ENCODE data around the gene ANKRD27.
"Not testable (repeated sequence)": the region's sequence is repeated elsewhere in the genome, so short reads cannot be mapped to it uniquely, and the experiment has no call there.

Gene ANKRD27

GRCh38 chr19:32594021-32594420, 81.0 kb downstream of the ANKRD27 start:
- Histone ChIP-seq H3K9me3 (ENCODE audit: control insufficient read depth, insufficient read depth, low read depth, low read length) (no peaks in the 10 kb centered on the region), H3K36me3 (ENCODE audit: control insufficient read depth in 2 of 2, insufficient read depth in 1 of 2, low read length in 2 of 2) (peaks cover 53 to 58% of the 10 kb centered on the region in 2 experiments), H3K4me1 (ENCODE audit: control insufficient read depth, insufficient read depth, low read length) (no peaks in the 10 kb centered on the region), H3K27ac (ENCODE audit: extremely low read depth, low read depth, low read length) (no peak overlapping the region), H3K4me3 (ENCODE audit: low read depth, low read length) (no peak overlapping the region)
- POLR2A ChIA-PET: no interaction called here
- CTCF ChIA-PET: interaction anchor here (0.9 to 1.0 kb wide), 2 partner anchors 26 to 236 kb away, joined by 3 to 4 read pairs; no protein-coding TSS in a partner anchor
- TF ChIP-seq SP2 (tag by site-specific recombination; IDR thresholded peaks at IDR 0.05) (no peak), ZNF324 (tag by site-specific recombination; IDR thresholded peaks at IDR 0.05) (no peak), ZNF624 (tag by site-specific recombination; IDR thresholded peaks at IDR 0.05) (no peak), ZBTB21 (tag by site-specific recombination; IDR thresholded peaks at IDR 0.05) (no peak), PRDM2 (tag by site-specific recombination; IDR thresholded peaks at IDR 0.05; ENCODE audit: borderline replicate concordance) (no peak), ZNF610 (tag by site-specific recombination; IDR thresholded peaks at IDR 0.05; ENCODE audit: borderline replicate concordance) (no peak)
- TF ChIP-seq, protein P1, sequence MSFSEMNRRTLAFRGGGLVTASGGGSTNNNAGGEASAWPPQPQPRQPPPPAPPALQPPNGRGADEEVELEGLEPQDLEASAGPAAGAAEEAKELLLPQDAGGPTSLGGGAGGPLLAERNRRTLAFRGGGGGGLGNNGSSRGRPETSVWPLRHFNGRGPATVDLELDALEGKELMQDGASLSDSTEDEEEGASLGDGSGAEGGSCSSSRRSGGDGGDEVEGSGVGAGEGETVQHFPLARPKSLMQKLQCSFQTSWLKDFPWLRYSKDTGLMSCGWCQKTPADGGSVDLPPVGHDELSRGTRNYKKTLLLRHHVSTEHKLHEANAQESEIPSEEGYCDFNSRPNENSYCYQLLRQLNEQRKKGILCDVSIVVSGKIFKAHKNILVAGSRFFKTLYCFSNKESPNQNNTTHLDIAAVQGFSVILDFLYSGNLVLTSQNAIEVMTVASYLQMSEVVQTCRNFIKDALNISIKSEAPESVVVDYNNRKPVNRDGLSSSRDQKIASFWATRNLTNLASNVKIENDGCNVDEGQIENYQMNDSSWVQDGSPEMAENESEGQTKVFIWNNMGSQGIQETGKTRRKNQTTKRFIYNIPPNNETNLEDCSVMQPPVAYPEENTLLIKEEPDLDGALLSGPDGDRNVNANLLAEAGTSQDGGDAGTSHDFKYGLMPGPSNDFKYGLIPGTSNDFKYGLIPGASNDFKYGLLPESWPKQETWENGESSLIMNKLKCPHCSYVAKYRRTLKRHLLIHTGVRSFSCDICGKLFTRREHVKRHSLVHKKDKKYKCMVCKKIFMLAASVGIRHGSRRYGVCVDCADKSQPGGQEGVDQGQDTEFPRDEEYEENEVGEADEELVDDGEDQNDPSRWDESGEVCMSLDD (tag by site-specific recombination; IDR thresholded peaks at IDR 0.05): no peak
- TF ChIP-seq, protein P2, sequence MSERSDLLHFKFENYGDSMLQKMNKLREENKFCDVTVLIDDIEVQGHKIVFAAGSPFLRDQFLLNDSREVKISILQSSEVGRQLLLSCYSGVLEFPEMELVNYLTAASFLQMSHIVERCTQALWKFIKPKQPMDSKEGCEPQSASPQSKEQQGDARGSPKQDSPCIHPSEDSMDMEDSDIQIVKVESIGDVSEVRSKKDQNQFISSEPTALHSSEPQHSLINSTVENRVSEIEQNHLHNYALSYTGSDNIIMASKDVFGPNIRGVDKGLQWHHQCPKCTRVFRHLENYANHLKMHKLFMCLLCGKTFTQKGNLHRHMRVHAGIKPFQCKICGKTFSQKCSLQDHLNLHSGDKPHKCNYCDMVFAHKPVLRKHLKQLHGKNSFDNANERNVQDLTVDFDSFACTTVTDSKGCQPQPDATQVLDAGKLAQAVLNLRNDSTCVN (tag by site-specific recombination; optimal IDR thresholded peaks at IDR 0.05): no peak

GRCh38 chr19:32587747-32588504, 87.1 kb downstream of the ANKRD27 start:
- H3K4me1 ChIP-seq (ENCODE audit: control insufficient read depth, insufficient read depth, low read length); H3K4me3 ChIP-seq (ENCODE audit: low read depth, low read length); CTCF ChIA-PET; H3K27ac ChIP-seq (ENCODE audit: extremely low read depth, low read depth, low read length); POLR2A ChIA-PET; H3K9me3 ChIP-seq (ENCODE audit: control insufficient read depth, insufficient read depth, low read depth, low read length): not testable (repeated sequence)
- TF ChIP-seq ZNF184 (tag by site-specific recombination; IDR thresholded peaks at IDR 0.05): peak; percentile 92
- TF ChIP-seq SCRT2 (tag by site-specific recombination; IDR thresholded peaks at IDR 0.05): peak; percentile 77
- TF ChIP-seq ZNF202 (tag by site-specific recombination; IDR thresholded peaks at IDR 0.05; ENCODE audit: borderline replicate concordance): 0 out of 2 replicates have a peak, but pooled peaks have one; percentile 27
- peak; percentile 98 for TF ChIP-seq ZNF146 (tag by site-specific recombination; IDR thresholded peaks at IDR 0.05)
- peak; percentile 31; the same call in 1 of the 2 replicates for TF ChIP-seq SCRT1 (tag by site-specific recombination; IDR thresholded peaks at IDR 0.05; ENCODE audit: borderline replicate concordance)
- TF ChIP-seq ZNF280D (tag by site-specific recombination; IDR thresholded peaks at IDR 0.05): peak; percentile 73
- TF ChIP-seq ZNF580 (tag by site-specific recombination; IDR thresholded peaks at IDR 0.05): peak; percentile 71
- H3K36me3 ChIP-seq (ENCODE audit: control insufficient read depth in 2 of 2, insufficient read depth in 1 of 2, low read length in 2 of 2): peaks cover 44 to 46% of the 10 kb centered on the region in 2 experiments

Measured in HEK293 (cell line).